Stimulated activated CD4-positive, alpha-beta T cell treated with anti-CD3 and anti-CD28 coated beads, Interleukin-2, amount 100 ng/mL, for 4 hours (primary cell): ENCODE results near the gene MERTK.
"Not testable (repeated sequence)": the region's sequence is repeated elsewhere in the genome, so short reads cannot be mapped to it uniquely, and the experiment has no call there.

Experiments used
- DNase-seq: peaks from one replicate; pipeline ENCODE4 v3.0.0-alpha.2; 2020; ENCODE audit warnings: low read depth

The MERTK gene

DNA sequence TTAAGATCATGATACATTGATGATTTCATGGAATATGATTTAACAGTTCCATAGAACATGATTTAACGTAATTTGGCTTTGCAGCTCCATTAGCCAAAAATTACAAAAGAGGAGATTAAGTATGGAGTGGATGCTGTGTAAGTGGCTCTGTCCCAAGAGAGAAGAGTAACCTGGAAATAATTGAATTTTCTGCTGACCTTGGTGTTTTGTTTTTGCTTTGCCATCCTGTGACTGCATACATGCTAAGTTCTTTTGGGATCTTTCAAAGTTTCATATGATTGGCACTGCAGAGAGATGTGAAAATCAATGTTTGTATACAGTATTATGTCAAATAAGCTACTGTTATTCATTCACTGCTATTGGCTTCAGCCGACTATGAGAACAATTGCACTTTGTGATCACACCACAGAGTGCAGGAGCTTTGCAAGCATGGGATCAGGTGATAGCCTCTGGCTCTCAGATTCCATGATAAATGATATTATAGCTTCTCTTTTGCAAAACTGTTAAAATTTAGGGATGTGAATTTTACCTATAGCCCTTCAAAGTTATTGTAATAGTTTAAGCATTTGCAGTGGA is 110.6 kb downstream of the MERTK start:
- no peak for DNase-seq

DNA sequence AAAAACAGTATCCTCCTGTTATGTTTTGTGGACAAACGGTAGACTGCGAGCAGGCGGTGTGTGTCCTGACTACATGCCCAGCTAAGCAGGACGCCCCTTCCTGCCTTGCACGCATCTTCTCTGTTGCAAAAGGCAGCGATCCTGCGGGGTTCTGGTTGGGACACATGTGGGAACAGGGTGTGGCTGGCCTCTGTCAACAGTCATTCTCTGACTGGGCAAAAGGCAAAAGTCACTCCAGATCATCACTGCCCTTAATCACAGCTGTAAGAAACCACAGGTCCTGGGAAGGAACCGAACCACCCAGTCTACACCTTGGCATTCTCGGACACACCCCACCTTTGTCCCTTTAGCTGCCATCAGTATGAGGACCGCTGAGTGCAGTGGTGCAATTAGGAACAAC is 112.3 kb downstream of the MERTK start:
- DNase-seq: no peak

DNA sequence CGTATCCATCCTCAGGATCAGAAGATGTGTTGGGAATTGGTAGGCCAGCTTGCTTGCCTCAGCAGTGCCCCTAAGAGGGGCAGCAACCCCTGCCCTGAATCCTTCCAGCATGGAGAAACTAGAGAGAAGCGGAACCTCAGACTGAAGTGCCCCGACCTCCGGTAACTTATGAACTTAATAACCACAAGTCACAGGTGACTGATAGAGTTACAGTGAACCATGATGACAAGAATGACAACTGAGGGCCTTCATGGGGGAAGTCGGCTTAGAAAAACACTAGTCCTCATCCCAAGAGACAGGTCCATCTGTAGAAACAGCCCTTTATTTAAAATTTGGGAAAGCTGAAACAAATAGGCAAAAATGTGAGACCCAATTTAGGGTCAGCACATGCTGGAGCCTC is 114.1 kb downstream of the MERTK start:
- no peak for DNase-seq

GRCh38 chr2:112018846-112019245 is 120.4 kb downstream of the MERTK start:
- DNase-seq: no peak

GRCh38 chr2:112019569-112019982 is 121.2 kb downstream of the MERTK start:
- no peak for DNase-seq

GRCh38 chr2:112020561-112020960 is 122.2 kb downstream of the MERTK start:
- no peak for DNase-seq

DNA sequence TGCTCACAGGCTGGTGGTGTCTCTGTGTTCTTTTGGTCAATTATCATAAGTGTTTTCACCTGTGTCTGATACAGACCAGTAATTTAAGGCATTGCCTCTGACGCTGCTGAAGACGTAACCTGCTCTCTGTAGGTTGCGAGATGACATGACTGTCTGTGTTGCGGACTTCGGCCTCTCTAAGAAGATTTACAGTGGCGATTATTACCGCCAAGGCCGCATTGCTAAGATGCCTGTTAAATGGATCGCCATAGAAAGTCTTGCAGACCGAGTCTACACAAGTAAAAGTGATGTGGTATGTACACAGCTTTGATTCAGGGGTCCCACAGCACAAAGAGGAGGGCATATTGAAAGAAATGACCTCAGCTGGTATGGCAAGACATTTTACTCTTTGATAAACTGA is 122.9 kb downstream of the MERTK start:
- DNase-seq: no peak

DNA sequence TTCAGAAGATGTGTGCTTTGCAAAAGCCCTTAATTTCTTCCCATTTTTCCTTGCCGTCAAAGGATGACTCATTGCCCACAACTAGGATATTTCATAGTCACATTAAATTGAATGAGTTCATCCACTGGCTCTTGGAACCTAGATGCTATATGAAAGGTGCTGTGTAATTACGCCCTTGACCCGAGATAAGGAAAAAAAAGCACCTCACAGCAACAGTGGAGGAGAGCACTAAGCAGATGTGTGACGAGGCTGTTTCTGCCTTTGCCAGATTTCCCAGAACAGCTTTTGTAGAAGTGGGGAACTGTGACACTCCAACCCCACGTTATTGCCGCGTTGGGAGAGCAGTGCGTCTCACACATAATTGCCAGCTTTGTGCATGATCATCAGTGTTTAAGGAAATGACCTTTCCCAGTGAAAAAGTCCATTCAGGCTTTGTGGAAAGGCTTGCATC is 123.4 kb downstream of the MERTK start:
- DNase-seq: no peak

GRCh38 chr2:112023707-112024106 is 125.3 kb downstream of the MERTK start:
- no peak for DNase-seq

DNA sequence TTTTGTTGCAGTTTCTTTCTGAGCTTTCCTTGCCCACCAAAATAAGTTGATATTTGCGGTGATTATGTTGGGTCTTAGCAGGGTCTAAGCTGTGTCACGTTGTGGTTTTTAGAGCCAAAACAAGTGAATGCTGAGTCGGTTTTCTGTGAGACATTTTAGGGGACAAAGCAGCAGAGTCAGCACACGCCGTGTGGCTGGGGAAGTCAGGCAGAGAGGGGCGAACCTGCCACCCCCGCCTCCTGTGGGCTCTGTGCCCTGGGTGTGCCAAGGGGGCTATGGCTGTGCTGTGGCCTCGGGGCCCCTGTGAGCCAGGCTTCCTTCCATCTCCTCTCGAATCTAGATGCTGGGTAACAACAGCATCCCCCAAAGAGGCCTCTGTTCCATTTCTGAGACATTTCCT is 125.8 kb downstream of the MERTK start:
- DNase-seq: no peak

- no peak for DNase-seq
Observed at GRCh38 chr2:112024896-112025491, 126.6 kb downstream of the MERTK start.

- DNase-seq: no peak
Observed at GRCh38 chr2:112026509-112026908, 128.1 kb downstream of the MERTK start.

GRCh38 chr2:112027767-112028166 is 129.4 kb downstream of the MERTK start:
- DNase-seq: no peak

- DNase-seq: no peak
Observed at GRCh38 chr2:112029164-112029563, 130.8 kb downstream of the MERTK start.

DNA sequence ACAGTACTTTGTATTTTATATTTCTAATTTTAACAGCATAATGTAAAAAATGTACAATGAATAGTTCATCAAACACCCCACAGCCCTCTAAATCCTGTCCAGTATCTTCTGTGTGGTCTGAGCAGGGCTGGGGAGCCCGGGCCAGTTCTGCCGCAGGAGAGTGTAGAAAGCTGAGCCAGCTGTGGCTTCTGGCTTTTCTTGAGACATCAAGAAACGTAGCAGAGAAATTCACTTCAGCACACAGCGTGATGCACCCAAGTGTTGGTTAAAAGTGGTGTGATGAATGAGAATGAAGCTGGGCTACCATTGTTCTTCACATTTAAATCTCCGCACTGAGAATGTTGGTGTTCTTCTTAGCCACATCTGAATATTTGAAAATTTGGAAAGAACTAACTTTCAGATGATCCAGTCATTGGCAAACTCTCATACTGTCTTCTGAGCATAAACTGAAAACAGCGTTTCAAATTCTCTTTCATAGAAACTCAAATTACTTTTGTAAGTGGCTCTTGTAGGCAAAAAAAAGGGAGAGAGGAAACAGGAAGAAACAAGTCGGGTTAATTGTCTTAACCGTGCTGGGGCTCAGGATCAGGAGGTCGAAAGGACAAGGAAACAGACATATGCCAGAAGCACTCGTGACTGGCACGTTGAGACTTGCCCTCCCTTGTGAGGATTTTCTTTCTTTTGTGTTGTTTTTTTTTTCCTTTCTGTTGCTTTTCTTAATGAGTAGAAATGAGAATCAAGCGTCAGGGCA is 133.2 kb downstream of the MERTK start:
- DNase-seq: no peak

DNA sequence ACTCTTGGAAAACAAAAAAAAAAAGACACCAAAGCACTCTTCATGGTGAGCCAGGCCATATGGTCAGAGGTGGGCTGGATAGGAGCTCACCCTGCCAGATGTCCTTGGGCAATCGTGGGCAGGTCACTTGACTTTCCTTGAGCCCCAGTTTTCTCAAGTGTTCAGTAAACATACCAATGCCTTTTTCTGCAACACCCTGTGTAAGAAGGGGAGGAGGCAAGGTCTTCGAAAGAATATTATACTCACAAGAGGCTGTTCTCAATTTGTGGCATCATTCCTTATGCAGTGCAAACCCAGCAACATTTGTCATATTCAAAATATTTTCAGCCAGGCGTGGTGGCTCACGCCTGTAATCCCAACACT is 133.8 kb downstream of the MERTK start:
- DNase-seq: no peak

GRCh38 chr2:112032689-112033465 is 134.5 kb downstream of the MERTK start:
- no peak for DNase-seq

DNA sequence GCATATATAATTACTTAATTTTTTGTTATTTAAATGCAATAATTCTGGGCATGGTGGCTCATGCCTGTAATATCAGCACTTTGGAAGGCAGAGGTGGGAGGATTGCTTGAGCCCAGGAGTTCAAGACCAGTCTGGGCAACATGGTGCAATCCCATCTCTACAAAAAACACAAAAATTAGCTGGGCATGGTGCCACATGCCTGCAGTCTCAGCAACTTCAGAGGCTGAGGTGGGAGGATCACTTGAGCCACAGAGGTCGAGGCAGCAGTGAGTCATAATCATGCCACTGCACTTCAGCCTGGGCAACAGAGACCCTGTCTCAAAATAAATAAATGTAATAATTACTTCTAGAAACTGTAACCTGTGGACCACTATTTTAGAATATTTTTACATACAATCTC is 135.2 kb downstream of the MERTK start:
- DNase-seq: no peak

DNA sequence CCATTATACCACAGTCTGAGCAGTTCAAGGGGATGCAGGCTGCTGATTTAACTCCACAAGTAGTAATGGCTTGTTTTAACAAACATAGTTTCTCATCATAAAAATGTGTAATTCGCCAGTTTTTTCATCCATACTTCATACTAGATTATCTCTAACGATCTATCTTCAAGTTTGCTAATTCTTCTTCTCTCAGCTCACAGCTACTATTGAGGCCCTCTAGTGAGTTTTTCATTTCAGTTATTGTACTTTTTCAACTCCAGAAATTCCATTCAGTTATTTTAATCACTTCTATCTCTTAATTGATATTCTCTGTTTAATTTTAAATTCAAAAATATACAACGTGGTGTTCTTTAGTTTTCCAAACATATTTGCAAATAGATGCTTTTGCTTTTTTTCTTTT is 136.5 kb downstream of the MERTK start:
- DNase-seq: no peak

DNA sequence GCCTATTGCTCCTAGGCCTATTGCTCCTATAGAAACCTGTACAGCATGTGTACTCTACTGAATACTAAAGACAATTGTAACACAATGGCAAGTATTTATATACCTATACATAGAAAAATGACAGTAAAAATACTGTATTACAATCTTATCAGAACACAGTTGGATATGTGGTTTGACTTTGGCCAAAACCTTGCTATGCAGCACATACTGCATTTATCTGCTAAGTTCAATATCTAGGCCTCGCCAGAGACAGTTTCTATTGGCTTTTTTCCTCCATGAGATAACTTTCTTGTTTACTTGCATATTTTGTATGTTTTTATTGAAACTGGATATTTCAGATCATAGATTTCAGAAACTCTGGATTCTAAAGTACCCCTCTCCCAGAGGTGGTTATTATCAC is 137.4 kb downstream of the MERTK start:
- no peak for DNase-seq

- not testable (repeated sequence) for DNase-seq
Observed at GRCh38 chr2:112039556-112039955, 141.1 kb downstream of the MERTK start.

GRCh38 chr2:112040066-112040465 is 141.7 kb downstream of the MERTK start:
- not testable (repeated sequence) for DNase-seq

DNA sequence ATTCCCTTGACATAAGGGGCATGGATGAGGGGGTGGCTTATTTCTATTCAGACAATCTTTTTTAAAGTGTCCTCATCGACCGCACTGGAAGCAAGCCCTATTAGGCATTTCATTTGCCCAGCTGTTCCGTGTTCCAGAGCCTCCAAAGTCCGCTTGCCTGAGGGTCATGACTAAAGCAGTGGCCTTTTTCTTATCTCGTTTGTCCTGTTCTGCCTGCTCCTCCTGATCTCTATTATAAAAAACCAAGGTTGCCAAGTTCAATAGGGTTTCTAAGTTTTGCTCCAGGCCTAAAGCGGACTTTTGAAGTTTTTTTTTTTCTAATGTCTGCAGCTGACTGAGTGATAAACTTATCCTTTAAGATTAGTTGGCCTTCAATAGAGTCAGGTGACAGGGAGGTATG is 143.1 kb downstream of the MERTK start:
- DNase-seq: not testable (repeated sequence)
